Left forelimb (tissue), 1 donor: ENCODE measurements around the gene RNF135.
"Not testable (repeated sequence)": the region's sequence is repeated elsewhere in the genome, so short reads cannot be mapped to it uniquely, and the experiment has no call there.

Experiments
- DNase-seq: peaks from one replicate; pipeline ENCODE4 v3.0.0-alpha.2; 2018; ENCODE audit warnings: low spot score

Gene RNF135

DNA sequence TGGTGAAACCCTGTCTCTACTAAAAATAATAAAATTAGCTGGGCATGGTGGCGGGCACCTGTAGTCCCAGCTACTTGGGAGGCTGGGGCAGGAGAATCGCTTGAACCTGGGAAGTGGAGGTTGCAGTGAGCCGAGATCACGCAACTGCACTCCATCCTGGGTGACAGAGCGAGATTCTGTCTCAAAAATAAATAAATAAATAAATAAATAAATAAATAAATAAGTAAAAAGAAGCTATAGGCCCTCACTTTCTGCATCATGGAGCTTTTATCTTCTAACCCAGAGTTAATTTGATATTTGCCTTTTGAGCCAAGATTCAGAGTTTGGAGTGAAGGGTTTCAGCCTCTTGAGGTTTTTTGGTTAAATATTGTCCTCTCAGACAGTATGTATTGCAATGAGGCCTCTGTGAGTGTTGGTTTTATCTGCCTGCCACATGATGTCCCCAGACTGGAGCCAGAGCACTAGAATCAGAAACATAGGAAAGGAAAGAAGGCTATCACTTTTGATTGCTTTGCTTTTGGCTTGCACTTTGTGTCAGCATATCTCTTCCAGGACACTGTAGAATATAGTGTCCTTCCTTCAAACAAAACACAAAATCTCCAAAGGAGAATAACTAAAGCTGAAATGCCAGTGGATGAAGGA, 32.5 kb downstream of the RNF135 start:
- no peak for DNase-seq

DNA sequence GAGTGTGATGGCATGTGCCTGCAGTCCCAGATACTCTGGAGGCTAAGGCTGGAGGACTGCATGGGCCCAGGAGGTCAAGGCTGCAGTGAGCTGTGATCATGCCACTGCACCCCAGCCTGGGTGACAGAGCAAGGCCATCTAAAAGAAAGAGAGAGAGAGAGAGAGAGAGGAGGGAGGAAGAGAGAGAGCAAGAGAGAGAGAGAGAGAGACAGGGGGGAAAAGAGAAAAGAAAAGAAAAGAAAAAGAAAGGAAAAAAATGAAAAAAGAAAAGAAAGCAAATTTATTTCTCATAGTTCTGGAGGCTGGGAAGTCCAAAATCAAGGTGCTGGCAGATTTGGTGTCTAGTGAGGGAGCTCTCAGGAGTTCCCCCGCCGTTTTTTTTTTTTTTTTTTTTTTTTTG, 33.3 kb downstream of the RNF135 start:
- no peak for DNase-seq

DNA sequence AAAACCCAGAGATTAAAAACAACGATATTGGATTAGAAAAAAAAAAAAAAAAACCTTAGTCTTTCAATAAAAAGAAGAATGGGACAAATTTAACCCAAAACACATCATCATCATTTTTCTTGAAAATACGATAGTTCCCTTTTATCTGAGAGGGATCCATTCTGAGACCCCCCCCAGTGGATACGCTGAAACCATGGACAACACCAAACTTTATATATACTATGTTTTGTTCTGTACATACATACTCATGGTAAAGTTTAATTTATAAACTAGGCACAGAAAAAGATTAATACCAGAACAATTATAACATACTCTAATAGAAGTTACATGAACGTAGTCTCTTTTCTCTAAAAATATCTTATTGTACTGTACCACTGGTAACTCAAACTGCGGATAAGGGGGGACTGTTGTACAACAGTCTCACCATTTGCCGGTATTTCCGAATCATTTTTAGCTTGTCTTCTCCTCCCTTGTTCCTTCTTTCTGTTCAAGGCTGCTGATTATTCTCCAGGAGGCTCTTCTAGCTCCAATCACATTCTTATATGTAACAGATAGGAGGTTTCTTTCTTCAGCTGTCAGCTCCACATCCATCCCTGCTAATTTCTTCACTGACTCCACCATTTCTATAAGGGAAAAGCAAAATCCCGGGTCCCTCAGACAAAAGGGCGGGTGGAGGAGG, 37.0 kb downstream of the RNF135 start:
- no peak for DNase-seq

DNA sequence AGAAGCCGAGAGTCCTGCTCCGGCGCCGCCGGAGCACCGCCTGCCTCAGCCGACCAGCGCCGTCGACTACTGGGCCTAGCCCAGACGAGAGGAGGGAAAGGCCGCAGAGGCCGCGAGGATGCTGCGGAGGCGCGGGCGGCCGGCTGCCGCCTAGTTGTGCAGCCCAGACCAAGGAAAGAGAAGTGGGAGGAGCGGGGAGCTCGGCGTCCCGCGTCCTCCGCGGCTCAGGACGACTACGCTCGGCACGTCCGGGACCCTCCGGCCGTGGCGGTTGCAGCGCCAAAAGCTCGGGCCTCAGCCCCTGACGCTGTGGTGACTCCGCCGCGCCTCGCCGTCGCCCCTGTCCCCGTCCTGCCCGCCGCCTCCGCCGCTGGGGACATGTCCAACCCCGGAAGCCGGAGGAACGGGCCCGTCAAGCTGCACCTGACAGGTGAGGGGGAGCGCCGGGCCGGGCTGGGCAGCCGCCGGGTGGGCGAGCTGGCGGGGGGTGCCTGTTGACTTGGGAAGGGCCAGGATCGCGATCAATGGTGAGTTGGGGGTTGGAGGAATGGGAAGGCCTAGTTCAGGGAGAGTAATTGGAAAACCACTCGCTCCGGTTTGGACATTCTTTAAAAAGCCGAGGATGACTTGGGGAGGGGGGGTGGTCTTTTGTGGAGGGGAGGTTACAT, 37.7 kb downstream of the RNF135 start:
- DNase-seq, result peak; percentile 82

DNA sequence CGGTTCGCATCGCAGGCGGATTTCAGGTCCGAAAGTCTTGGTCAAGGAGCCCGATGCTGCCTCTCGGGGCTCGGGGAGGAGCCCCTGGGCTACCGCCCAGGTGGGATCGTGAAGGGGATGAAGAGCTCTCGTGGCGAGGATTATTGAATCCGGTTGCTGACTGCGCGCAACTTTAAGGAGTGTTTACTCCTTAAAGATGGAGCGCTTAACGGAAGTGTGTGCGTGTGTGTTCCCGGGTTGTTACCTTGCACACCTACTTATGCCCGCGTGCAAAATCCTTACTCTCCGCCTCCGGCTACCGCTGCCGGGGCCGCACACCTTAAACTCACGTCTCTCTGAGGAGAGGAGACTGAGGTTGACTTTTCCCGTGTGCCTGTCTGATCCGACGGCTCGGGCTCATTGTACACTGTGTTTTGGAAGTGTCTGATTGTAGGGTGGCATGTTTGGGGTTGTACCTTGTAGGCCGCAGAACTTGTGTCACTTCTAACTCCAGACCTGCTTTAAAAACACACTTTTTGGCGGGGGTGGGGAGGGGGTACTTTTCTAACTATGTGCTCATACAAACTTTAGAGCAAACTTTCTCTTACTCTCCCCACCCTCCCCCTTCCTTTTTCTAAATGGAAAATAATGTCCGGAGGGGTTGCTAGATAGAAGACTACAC, 38.3 kb downstream of the RNF135 start:
- not testable (repeated sequence) for DNase-seq

DNA sequence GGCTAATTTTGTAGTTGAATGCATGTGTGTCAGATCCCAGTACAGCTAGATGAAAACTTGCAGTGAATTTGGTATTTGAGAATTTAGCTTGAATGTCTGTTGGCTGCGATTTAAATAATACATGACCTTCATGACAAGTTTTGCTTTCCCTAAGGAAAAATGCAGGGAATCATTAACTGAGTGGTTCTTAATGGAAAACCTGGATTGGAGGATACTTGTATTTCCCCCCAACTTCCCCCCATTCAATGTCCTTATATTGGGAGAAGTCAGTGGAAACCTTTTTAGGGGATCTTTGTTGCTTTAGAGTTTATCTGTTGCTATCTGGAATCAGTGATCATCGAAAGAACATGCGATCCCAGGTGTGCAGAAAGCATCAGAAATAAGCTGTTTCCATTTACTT, 39.2 kb downstream of the RNF135 start:
- not testable (repeated sequence) for DNase-seq

DNA sequence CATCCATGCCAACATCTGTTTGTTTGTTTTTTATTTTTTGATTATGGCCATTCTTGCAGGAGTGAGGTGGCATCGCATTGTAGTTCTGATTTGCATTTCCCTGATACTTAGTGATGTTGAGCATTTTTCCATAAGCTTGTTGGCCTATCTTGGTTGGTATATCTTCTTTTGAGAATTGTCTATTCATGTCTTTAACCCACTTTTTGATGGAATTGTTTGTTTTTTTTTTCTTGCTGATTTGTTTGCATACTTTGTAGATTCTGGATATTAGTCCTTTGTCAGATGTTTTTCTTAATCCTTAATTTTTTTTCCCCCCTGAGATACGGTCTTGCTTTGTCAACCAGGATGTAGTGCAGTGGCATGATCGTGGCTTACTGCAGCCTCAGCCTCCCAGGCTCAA, 43.0 kb downstream of the RNF135 start:
- no peak for DNase-seq

DNA sequence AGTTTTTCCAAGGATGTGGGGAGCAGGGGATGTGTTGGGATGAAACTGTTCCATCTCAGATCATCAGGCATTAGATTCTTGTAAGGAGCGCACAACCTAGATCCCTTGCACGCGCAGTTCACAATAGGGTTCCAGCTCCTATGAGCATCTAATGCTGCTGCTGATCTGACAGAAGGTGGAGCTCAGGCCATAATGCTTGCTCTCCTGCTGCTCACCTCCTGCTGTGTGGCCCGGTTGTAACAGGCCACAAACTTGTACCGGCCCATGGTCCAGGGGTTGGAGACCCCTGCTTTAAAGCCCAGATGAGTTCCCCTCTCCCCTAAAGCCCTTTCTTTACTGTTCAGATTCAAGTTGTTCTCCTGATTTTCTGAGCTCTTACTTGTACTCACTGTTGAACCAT, 44.8 kb downstream of the RNF135 start:
- DNase-seq, result no peak

DNA sequence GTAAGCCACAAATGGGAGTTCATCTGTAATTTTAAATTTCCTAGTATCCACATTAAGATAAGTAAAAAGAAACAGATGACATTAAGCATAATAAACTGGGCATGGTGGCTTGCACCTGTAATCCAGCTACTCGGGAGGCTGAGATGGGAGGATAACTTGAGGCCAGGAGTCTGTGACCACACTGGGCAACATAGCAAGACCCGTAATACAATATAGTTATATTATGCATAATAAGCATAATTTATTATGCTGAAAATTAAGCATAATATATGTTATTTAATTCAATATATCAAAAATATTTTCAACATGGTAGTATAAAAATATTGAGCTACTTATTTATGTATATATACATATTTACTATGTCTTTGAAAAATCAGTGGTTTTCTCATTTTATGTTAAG, 48.2 kb downstream of the RNF135 start:
- DNase-seq, result no peak

DNA sequence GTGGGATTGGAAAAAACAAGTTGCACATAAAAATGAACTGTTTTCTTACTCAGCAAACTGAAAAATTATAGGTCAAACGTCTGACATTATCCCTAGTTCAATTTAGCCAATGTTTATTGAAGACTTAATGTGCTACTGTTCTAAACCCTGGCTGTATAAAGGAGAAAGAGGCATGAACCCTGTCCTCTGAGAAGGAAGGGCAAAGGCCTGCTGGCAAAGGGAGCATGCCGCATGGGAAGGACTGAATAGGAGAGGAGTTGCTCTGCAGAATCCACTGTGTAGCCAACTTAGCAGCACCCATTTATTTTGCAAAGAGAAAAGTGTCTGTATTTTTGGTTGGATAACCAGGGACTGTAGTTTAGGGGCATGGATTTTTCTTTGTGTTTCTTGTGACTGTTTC, 52.3 kb downstream of the RNF135 start:
- DNase-seq, result not testable (repeated sequence)

DNA sequence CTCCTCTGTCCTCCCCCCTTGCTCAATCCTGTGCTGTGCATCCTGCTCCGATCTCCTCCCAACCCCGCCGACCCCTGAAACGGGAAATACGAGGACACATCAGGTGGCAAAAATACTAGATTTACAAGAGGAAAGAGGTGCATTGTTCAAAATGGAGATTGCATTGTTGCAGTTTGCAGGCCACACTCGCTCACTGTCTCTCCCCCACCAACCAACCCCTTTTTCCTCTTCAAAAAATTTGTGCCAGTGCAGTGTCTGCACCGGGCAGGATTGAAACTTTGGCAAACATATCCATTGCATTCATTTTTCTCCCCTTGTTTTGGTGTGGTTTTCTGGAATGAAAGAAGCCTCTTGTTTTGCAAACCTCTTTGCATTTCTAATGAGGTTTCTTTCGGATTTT, 61.0 kb downstream of the RNF135 start:
- no peak for DNase-seq

DNA sequence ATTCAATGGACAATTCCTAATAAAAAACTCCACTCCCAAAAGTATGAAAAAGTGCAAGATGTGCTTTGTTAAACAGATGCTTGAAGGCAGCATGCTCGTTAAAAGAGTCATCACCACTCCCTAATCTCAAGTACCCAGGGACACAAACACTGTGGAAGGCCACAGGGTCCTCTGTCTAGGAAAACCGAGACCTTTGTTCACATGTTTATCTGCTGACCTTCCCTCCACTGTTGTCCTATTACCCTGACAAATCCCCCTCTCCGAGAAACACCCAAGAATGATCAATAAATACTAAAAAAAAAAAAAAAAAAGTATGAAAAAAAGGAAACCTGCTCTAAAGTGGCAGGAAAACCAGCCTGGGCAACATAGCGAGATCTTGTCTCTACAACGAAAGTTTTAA, 64.8 kb downstream of the RNF135 start:
- DNase-seq, result not testable (repeated sequence)

DNA sequence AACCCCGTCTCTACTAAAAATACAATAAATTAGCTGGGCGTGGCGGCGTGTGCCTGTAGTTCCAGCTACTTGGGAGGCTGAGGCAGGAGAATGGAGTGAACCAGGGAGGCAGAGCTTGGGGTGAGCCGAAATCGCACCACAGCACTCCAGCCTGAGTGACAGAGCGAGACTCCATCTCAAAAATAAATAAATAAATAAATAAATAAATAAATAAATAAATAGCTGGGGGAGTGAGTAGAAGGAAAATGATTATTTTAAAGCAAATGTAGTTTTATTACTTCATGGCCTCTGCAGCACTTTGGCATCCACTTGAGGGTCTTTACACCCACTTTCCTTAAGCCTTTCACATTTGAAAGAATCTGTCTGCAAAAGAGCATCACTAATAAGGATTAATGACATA, 70.0 kb downstream of the RNF135 start:
- DNase-seq, result not testable (repeated sequence)

DNA sequence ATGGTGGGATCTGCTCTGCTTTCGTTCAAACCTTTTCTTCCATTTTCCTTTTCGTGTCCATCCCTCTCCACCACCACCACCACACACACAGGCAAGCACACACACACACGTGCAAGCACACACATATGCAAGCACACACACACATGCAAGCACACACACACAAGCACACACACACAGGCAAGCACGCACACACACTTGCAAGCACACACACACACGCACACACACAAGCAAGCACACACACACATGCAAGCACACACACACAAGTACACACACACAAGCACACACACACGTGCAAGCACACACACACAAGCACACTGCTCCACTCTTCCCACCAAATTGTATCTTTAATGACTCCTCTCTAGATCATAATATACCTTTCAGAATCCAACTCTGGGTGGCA, 71.5 kb downstream of the RNF135 start:
- not testable (repeated sequence) for DNase-seq

DNA sequence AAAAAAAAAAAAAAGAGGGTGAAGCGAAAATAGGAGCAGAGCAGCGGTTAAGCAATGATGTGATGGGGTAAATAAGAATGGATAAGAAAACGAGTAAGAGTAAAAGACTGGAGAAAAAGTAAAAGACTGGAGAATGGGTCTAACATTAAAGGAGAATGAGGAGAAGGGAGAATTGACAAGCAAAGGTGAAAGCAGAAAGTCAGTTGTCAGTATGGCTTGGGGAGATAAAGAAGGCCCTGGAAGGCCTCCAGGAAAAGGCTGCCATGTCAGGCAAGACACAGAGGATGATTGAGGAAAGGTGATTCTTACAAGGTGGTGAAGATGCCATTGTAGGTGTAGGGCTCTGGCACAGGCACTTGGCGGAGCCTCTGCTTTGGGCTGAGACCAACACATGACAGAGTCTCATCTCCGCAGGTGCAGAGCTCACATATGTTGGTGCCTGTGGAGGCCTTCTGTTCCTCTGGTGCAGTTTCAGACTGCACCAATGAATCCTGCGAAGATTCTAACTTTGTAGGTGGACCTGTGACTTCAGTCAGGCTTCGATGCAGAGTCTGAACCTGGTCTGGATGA, 76.1 kb downstream of the RNF135 start:
- not testable (repeated sequence) for DNase-seq

DNA sequence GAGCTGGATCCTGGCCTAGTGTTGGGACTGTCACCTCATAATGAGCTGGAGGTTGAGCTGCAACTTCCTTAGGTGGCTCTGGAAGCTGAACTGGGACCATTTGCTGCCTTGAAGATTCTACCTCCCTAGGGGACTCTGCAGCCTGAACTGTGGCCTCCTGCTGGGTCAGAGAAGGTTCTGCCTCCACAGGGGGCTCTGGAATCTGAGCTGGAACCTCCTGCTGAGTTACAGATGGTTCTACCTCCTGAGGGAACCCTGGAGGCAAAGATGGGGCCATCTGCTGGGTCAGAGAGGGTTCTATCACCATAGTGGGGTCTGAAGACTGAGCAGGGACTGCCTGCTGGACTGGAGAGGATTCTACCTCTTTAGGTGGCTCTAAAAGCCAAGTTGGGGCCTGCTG, 77.3 kb downstream of the RNF135 start:
- DNase-seq, result no peak

DNA sequence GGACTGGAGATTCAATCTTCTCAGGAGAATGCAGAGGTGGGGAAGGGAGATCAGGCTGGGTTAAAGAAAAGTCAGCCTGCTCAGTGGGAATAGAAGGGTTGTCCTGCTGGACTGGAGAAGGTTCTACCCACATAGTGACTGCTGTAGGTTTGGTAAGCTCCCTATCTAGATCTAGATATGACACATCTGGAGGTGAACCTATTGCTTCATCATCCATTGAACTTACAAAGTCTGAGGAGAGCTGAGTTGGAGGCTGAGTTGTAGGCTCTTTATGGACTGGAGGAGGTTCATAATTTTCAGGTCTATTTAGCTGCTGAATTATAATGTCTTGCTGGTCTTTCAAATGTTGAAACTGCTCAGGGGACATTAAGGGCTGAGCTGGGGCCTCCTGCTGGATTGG, 77.9 kb downstream of the RNF135 start:
- DNase-seq, result no peak
